IMR-90 (cell line): ENCODE results near the gene HOXB7. TPM values are rescaled to one million over a fixed set of nuclear protein-coding genes. Genes with fewer than 3 reads are reported as not detected.

Experiments used
- ATAC-seq: fragments of 200-7000 bp; cut with Tn5 transposase; 2 replicates; pipeline ENCODE4 v1.9.1; 2020; ENCODE audit warnings: low read depth, mild to moderate bottlenecking, moderate library complexity
- BruUV-seq: library from RNA; stranded (reverse); fragments of 400-500 nt; replicated peaks from 2 replicates; lab custom pipeline; 2021; lab: Mats Ljungman, UMichigan
- CTCF ChIA-PET: fragments of 300-600 bp; formaldehyde crosslinking; extraction: SDS; loops from one replicate; lab custom pipeline; 2021; ENCODE audit warnings: antibody characterized with exemption; lab: Yijun Ruan, JAX
- POLR2A ChIA-PET: fragments of 300-600 bp; sonication (Branson Sonifier 250); formaldehyde crosslinking; loops from one replicate; lab custom pipeline; 2022; ENCODE audit warnings: antibody characterized with exemption; ENCODE audit not compliant: unreplicated experiment; lab: Charles Lee
- DNase-seq: peaks from one replicate; pipeline ENCODE4 v3.0.0; 2013
- H2AFZ ChIP-seq: replicated peaks from 2 replicates; pipeline ENCODE3; 2013; ENCODE audit warnings: low read length, mild to moderate bottlenecking; ENCODE audit not compliant: poor library complexity
- H2AK5ac ChIP-seq: 2 replicates; pipeline ENCODE4 v1.6.1; 2013; ENCODE audit warnings: low read depth, low read length, inconsistent platforms
- H2AK9ac ChIP-seq: replicated peaks from 2 replicates; pipeline ENCODE3; 2013; ENCODE audit warnings: mild to moderate bottlenecking, low read depth, low read length, moderate library complexity; ENCODE audit not compliant: poor library complexity
- H2BK120ac ChIP-seq: 2 replicates; pipeline ENCODE4 v1.6.1; 2013; ENCODE audit warnings: low read depth, low read length, inconsistent platforms
- H2BK15ac ChIP-seq: 3 replicates; pipeline ENCODE4 v1.6.1; 2013; ENCODE audit warnings: low read depth, low read length, inconsistent platforms
- H2BK20ac ChIP-seq: 2 replicates; pipeline ENCODE4 v1.6.1; 2013; ENCODE audit warnings: low read depth, mild to moderate bottlenecking, inconsistent platforms, low read length, moderate library complexity
- H2BK5ac ChIP-seq: 2 replicates; pipeline ENCODE4 v1.6.1; 2013; ENCODE audit warnings: mild to moderate bottlenecking, low read depth, low read length, inconsistent platforms; ENCODE audit not compliant: poor library complexity, severe bottlenecking
- H3K14ac ChIP-seq: replicated peaks from 2 replicates; pipeline ENCODE4 v1.6.1; 2013; ENCODE audit warnings: low read depth, low read length, inconsistent platforms
- H3K18ac ChIP-seq: 2 replicates; pipeline ENCODE4 v1.6.1; 2013; ENCODE audit warnings: low read depth, low read length, control low read depth
- H3K23ac ChIP-seq: 2 replicates; pipeline ENCODE4 v1.6.1; 2013; ENCODE audit warnings: low read depth, low read length, inconsistent platforms
- H3K27ac ChIP-seq: 2 replicates; pipeline ENCODE4 v1.5.1; 2013; ENCODE audit warnings: mild to moderate bottlenecking, control low read depth, low read length; ENCODE audit not compliant: insufficient read depth
- H3K27me3 ChIP-seq: 2 replicates; pipeline ENCODE4 v1.6.1; 2013; ENCODE audit warnings: low read length; ENCODE audit not compliant: control insufficient read depth, insufficient read depth
- H3K36me3 ChIP-seq: 2 replicates; pipeline ENCODE4 v1.6.1; 2013; ENCODE audit warnings: low read length, mixed read lengths; ENCODE audit not compliant: control insufficient read depth, insufficient read depth
- H3K4ac ChIP-seq: 2 replicates; pipeline ENCODE4 v1.6.1; 2013; ENCODE audit warnings: low read depth, low read length, inconsistent platforms
- H3K4me1 ChIP-seq: 2 replicates; pipeline ENCODE4 v1.6.1; 2013; ENCODE audit warnings: low read length, mixed read lengths; ENCODE audit not compliant: control insufficient read depth, insufficient read depth
- H3K4me2 ChIP-seq: 2 replicates; pipeline ENCODE4 v1.6.1; 2013; ENCODE audit warnings: low read depth, mild to moderate bottlenecking, control low read depth, low read length, moderate library complexity
- H3K4me3 ChIP-seq: 2 replicates; pipeline ENCODE4 v1.5.1; 2013; ENCODE audit warnings: low read depth, mild to moderate bottlenecking, control low read depth, low read length, moderate library complexity; ENCODE audit not compliant: insufficient read depth
- H3K56ac ChIP-seq: 2 replicates; pipeline ENCODE4 v1.6.1; 2013; ENCODE audit warnings: low read length, inconsistent platforms; ENCODE audit not compliant: insufficient read depth; ENCODE audit errors: extremely low read depth
- H3K79me1 ChIP-seq, 2 experiments: 2 replicates each; pipeline ENCODE4 v1.6.1; 2013; ENCODE audit warnings: low read length in 2 of 2, inconsistent platforms in 1 of 2, low read depth in 1 of 2
- H3K9ac ChIP-seq: 2 replicates; pipeline ENCODE4 v1.6.1; 2013; ENCODE audit warnings: low read depth, low read length, control low read depth
- H3K9me1 ChIP-seq: 2 replicates; pipeline ENCODE4 v1.6.1; 2013; ENCODE audit warnings: low read length, inconsistent platforms; ENCODE audit not compliant: insufficient read depth
- H3K9me3 ChIP-seq: 2 replicates; pipeline ENCODE4 v1.6.1; 2013; ENCODE audit warnings: low read length; ENCODE audit not compliant: control insufficient read depth, insufficient read depth
- H4K20me1 ChIP-seq: 2 replicates; pipeline ENCODE4 v1.6.1; 2013; ENCODE audit warnings: low read length, inconsistent platforms; ENCODE audit not compliant: insufficient read depth
- H4K5ac ChIP-seq: 2 replicates; pipeline ENCODE4 v1.6.1; 2013; ENCODE audit warnings: mild to moderate bottlenecking, low read depth, low read length, control low read depth
- H4K8ac ChIP-seq, 2 experiments: 2 replicates each; pipeline ENCODE4 v1.6.1; 2013; ENCODE audit warnings: low read depth in 2 of 2, low read length in 2 of 2, control low read depth in 1 of 2, inconsistent platforms in 1 of 2
- H4K91ac ChIP-seq: 2 replicates; pipeline ENCODE4 v1.6.1; 2013; ENCODE audit warnings: low read depth, low read length, inconsistent platforms; ENCODE audit not compliant: insufficient read depth
- CEBPB ChIP-seq: IDR thresholded peaks from 2 replicates; pipeline ENCODE4 v1.6.1; 2012; ENCODE audit warnings: low read depth, low read length, improper control_type of control experiment
- CHD1 ChIP-seq: IDR thresholded peaks from 2 replicates; pipeline ENCODE4 v1.6.1; 2012; ENCODE audit warnings: low read depth, low read length, improper control_type of control experiment
- ELK1 ChIP-seq: fragments of 150-350 bp; IDR thresholded peaks from 2 replicates; pipeline ENCODE4 v1.6.1; 2016; ENCODE audit warnings: low read depth, mild to moderate bottlenecking, low read length, moderate library complexity, borderline replicate concordance
- FOS ChIP-seq: fragments of 150-350 bp; IDR thresholded peaks from 2 replicates; pipeline ENCODE4 v1.6.1; 2016; ENCODE audit warnings: low read depth, low read length
- MAFK ChIP-seq: IDR thresholded peaks from 2 replicates; pipeline ENCODE4 v1.6.1; 2012; ENCODE audit warnings: low read depth, low read length, improper control_type of control experiment
- MXI1 ChIP-seq: IDR thresholded peaks from 2 replicates; pipeline ENCODE4 v1.6.1; 2012; ENCODE audit warnings: low read depth, mild to moderate bottlenecking, low read length, moderate library complexity, borderline replicate concordance
- NFE2L2 ChIP-seq: fragments of 150-350 bp; IDR thresholded peaks from 2 replicates; pipeline ENCODE4 v1.6.1; 2016; ENCODE audit warnings: low read depth, mild to moderate bottlenecking, low read length
- POLR2A ChIP-seq: IDR thresholded peaks from 2 replicates; pipeline ENCODE4 v1.6.1; 2012; ENCODE audit warnings: mild to moderate bottlenecking, low read depth, low read length
- USF2 ChIP-seq: fragments of 150-350 bp; IDR thresholded peaks from 2 replicates; pipeline ENCODE4 v1.6.1; 2017; ENCODE audit warnings: mild to moderate bottlenecking, antibody characterized with exemption, low read length, low read depth
- WGBS, 2 experiments: methylation state at CpG; one replicate each; pipeline versions ENCODE4 v1.1.5 to v1.1.7; 2013; ENCODE audit warnings: missing lambda C conversion rate in 2 of 2; ENCODE audit not compliant: insufficient read length in 1 of 2; ENCODE audit errors: extremely low coverage in 2 of 2; 5-methylcytosine and 5-hydroxymethylcytosine counted together
- dilution Hi-C: fragments of 300-500 bp; cut with HindIII; formaldehyde crosslinking; loops from one replicate; pipeline ENCODE4 v1.14.3; 2018; ENCODE audit warnings: low sequenced_read_pairs; ENCODE audit not compliant: unreplicated experiment
- in situ Hi-C: fragments of 300-500 bp; cut with MboI; formaldehyde crosslinking; loops from 3 replicates; pipeline ENCODE4 v1.14.3; 2019; ENCODE audit warnings: low sequenced_read_pairs, inconsistent platforms, mixed read lengths
- intact Hi-C: fragments of 100-400 bp; cut with micrococcal nuclease; formaldehyde crosslinking; loops from 2 replicates; pipeline ENCODE4 v1.10.0; 2022
- polyA plus RNA-seq, 3 experiments: library from polyadenylated mRNA; depleted of rRNA; stranded (reverse); fragments of >200 nt; gene quantifications; 2 replicates each; pipeline ENCODE4 v1.2.3, GENCODE V29; 2012; ENCODE audit warnings: low replicate concordance in 1 of 3
- total RNA-seq: library from RNA; depleted of rRNA; stranded (reverse); fragments of >200 nt; gene quantifications from 2 replicates; pipeline ENCODE4 v1.2.3, GENCODE V29; 2012
- TF ChIP-seq, protein P1 (sequence below): conservative IDR thresholded peaks from 2 replicates; pipeline ENCODE4 v1.5.1; 2012; ENCODE audit warnings: mild to moderate bottlenecking, low read depth, low read length, improper control_type of control experiment

The HOXB7 gene
- total and polyA plus RNA-seq, 2 of the 4 experiments (the other 2 are of a cell fraction) = 1.8 to 6.7 TPM

GRCh38 chr17:48593840-48594537 lies 16.8 kb downstream of the HOXB7 start (continued):
- no peak for TF ChIP-seq NFE2L2
- TF ChIP-seq MXI1 = peak; percentile 55; the same call in 1 of the 2 replicates
- no peak for TF ChIP-seq CEBPB

DNA sequence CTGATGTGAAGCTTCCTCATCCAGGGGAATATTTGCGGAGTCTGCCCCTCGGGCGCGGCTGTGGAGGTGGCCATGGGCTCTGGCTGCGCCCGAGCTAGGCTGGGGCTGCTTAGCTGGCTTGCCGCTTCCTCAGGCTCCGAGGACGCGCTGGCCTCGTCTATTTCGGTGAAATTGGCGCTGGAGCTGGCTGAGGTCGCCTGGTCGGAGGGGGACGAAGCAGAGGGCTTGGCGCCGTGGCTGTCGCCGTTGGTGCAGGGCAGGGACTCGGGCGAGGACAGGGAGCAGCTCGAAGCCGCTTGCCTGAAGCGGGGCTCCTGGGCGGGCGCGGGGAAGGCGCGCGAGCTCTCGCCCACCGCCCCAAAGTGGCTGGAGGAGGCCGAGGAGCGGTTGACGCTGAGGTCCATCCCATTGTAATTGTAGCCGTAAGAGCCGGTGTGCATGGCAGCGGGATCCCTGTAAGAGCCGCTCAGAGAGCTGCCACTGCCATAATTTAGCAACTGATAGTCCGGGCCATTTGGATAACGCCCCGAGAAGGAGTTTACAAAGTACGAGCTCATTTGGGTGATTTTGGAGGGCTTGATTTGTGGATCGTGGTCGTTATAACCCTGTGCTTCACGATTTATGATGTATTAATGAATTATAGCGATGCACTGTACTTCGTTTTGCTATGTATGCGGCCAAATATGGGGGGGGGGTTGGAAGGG lies 17.5 kb downstream of the HOXB7 start, which contains the start of gene HOXB5:
Gene HOXB5 (minus strand): TSS at position 654 of the 704 bp plus-strand sequence. CDS start 97 bp downstream, at position 557.
- peak within 1 kb of the TSS; percentile 100 for H3K9ac ChIP-seq
- peaks cover 7% of the 10 kb centered on the region; the same call in 1 of the 2 replicates for H4K20me1 ChIP-seq
- H2AK9ac ChIP-seq = peak within 1 kb of the TSS; percentile 94
- H3K27ac ChIP-seq = peak within 1 kb of the TSS; percentile 99
- 0% methylated on average over 38 of the region's 50 CpGs; no CpG with 5 or more reads in 1 of the 2 experiments for WGBS, 2 experiments
- peak within 1 kb of the TSS; percentile 83 for H3K4me2 ChIP-seq
- POLR2A ChIA-PET = interaction anchor here (0.6 to 3.1 kb wide), 7 partner anchors 24 to 257 kb away, joined by 3 to 14 read pairs (median 4); no protein-coding TSS in a partner anchor
- ATAC-seq (no peak), DNase-seq (peak; percentile 22)
- peaks cover 0 to 1% of the 10 kb centered on the region in 2 experiments; a peak in 2 of 4 replicates for H3K79me1 ChIP-seq
- peak within 1 kb of the TSS; percentile 93 for H2BK120ac ChIP-seq
- peak within 1 kb of the TSS; percentile 77; the same call in 2 of the 3 replicates for H2BK15ac ChIP-seq
- CTCF ChIA-PET = interaction anchor here (0.6 to 1.8 kb wide), 7 partner anchors 10 to 289 kb away, joined by 3 to 6 read pairs (median 3); no protein-coding TSS in a partner anchor
- H2BK5ac ChIP-seq = peak within 1 kb of the TSS; percentile 99
- H2AFZ ChIP-seq = peak within 1 kb of the TSS; percentile 78
- H2BK20ac ChIP-seq = peak within 1 kb of the TSS; percentile 53
- H4K8ac ChIP-seq = peak within 1 kb of the TSS; percentile 81 to 99
- H3K14ac ChIP-seq = peak within 1 kb of the TSS; percentile 98
- dilution Hi-C loops = no loop called here
- peaks cover 14% of the 10 kb centered on the region; the same call in 1 of the 2 replicates for H3K36me3 ChIP-seq
- peak within 1 kb of the TSS; percentile 99 for H3K23ac ChIP-seq
- peak within 1 kb of the TSS; percentile 85 for H2AK5ac ChIP-seq
- H3K4me1 ChIP-seq = peaks cover 9% of the 10 kb centered on the region
- no peaks in the 10 kb centered on the region for H3K9me3 ChIP-seq
- H3K56ac ChIP-seq = peak within 1 kb of the TSS; percentile 100
- peak within 1 kb of the TSS; percentile 99 for H4K91ac ChIP-seq
- peak within 1 kb of the TSS; percentile 81 for H3K18ac ChIP-seq
- intact Hi-C loops = loop anchor here (1.0 to 2.0 kb wide), 2 partner anchors 22 to 257 kb away; no protein-coding TSS in a partner anchor
- no peaks in the 10 kb centered on the region for H3K27me3 ChIP-seq
- in situ Hi-C loops = loop anchor here (10.0 kb wide), 1 partner anchor 568 kb away; no protein-coding TSS in a partner anchor
- peak within 1 kb of the TSS; percentile 95 for H3K4ac ChIP-seq
- H3K9me1 ChIP-seq = no peaks in the 10 kb centered on the region
- H4K5ac ChIP-seq = peak within 1 kb of the TSS; percentile 78
- H3K4me3 ChIP-seq = peak within 1 kb of the TSS; percentile 91
- no TSS peak for BruUV-seq
- TF ChIP-seq FOS = no peak
- no peak for TF ChIP-seq ELK1
- TF ChIP-seq CHD1 = no peak; the same call in 1 of the 2 replicates
- TF ChIP-seq MAFK = no peak
- TF ChIP-seq POLR2A = no peak
- TF ChIP-seq, protein P1, sequence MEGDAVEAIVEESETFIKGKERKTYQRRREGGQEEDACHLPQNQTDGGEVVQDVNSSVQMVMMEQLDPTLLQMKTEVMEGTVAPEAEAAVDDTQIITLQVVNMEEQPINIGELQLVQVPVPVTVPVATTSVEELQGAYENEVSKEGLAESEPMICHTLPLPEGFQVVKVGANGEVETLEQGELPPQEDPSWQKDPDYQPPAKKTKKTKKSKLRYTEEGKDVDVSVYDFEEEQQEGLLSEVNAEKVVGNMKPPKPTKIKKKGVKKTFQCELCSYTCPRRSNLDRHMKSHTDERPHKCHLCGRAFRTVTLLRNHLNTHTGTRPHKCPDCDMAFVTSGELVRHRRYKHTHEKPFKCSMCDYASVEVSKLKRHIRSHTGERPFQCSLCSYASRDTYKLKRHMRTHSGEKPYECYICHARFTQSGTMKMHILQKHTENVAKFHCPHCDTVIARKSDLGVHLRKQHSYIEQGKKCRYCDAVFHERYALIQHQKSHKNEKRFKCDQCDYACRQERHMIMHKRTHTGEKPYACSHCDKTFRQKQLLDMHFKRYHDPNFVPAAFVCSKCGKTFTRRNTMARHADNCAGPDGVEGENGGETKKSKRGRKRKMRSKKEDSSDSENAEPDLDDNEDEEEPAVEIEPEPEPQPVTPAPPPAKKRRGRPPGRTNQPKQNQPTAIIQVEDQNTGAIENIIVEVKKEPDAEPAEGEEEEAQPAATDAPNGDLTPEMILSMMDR = no peak
- no peak for TF ChIP-seq USF2
- TF ChIP-seq MXI1 = no peak
